HFF-Myc (cell line): ENCODE data around the gene EVI5.
A peak's percentile ranks its signal among the peaks of the same experiment; 100 is the strongest.
"Not testable (repeated sequence)": the region's sequence is repeated elsewhere in the genome, so short reads cannot be mapped to it uniquely, and the experiment has no call there.

Experiments used
- DNase-seq: peaks from one replicate; pipeline ENCODE4 v3.0.0-alpha.2; 2011; ENCODE audit warnings: low read depth; ENCODE audit errors: extremely low read depth
- H3K4me3 ChIP-seq: replicated peaks from 2 replicates; pipeline ENCODE4 v1.5.1; 2011; ENCODE audit warnings: low read depth, mild to moderate bottlenecking, control low read depth, low read length
- CTCF ChIP-seq: IDR thresholded peaks from 2 replicates; pipeline ENCODE4 v1.5.1; 2012; ENCODE audit warnings: mild to moderate bottlenecking, low read depth, low read length, control low read depth; ENCODE audit errors: missing control alignments

Gene EVI5

GRCh38 chr1:92657701-92658100, 127.2 kb downstream of the EVI5 start:
- no peak for DNase-seq
- H3K4me3 ChIP-seq = no peak overlapping the region
- no peak for TF ChIP-seq CTCF

- no peak overlapping the region for H3K4me3 ChIP-seq
- no peak for DNase-seq
- no peak for TF ChIP-seq CTCF
These were observed 129.6 kb downstream of the EVI5 start for GRCh38 chr1:92655197-92655801.

- no peak for DNase-seq
- no peak for TF ChIP-seq CTCF
- H3K4me3 ChIP-seq = no peak overlapping the region
These were observed 131.1 kb downstream of the EVI5 start for GRCh38 chr1:92653605-92654381.

- not testable (repeated sequence) for DNase-seq, H3K4me3 ChIP-seq
These were observed 144.2 kb downstream of the EVI5 start for GRCh38 chr1:92640686-92641085.

GRCh38 chr1:92638498-92638897, 146.4 kb downstream of the EVI5 start:
- DNase-seq = no peak
- TF ChIP-seq CTCF = no peak
- no peak overlapping the region for H3K4me3 ChIP-seq

GRCh38 chr1:92635203-92635602, 149.7 kb downstream of the EVI5 start:
- H3K4me3 ChIP-seq, DNase-seq: not testable (repeated sequence)

- no peak overlapping the region for H3K4me3 ChIP-seq
- TF ChIP-seq CTCF = no peak
- DNase-seq = peak; percentile 9
These were observed 161.6 kb downstream of the EVI5 start for GRCh38 chr1:92623187-92623778.
